NCI-H128 (cell line): Measurements from ENCODE around the gene CD1B.
"Not testable (repeated sequence)": the region's sequence is repeated elsewhere in the genome, so short reads cannot be mapped to it uniquely, and the experiment has no call there.

ENCODE experiments used
- DNase-seq: peaks from one replicate; lab custom pipeline; 2025; ENCODE audit not compliant: unreplicated experiment; lab: John Stamatoyannopoulos, UW

Gene CD1B

GRCh38 chr1:158331481-158332150 lies at the start of gene CD1B:
Gene CD1B (minus strand): TSS chr1:158331531. CDS start chr1:158331423, 108 bp downstream.
- no peak for DNase-seq

- no peak for DNase-seq
These were observed 43.5 kb upstream of the CD1B start for GRCh38 chr1:158374860-158375259.

GRCh38 chr1:158374101-158374500 lies 42.8 kb upstream of the CD1B start:
- not testable (repeated sequence) for DNase-seq

GRCh38 chr1:158371188-158371953 lies 40.0 kb upstream of the CD1B start:
- no peak for DNase-seq

- no peak for DNase-seq
These were observed 35.5 kb upstream of the CD1B start for GRCh38 chr1:158366783-158367182.

GRCh38 chr1:158362941-158363340 lies 31.6 kb upstream of the CD1B start:
- no peak for DNase-seq

- no peak for DNase-seq
These were observed 31.2 kb upstream of the CD1B start for GRCh38 chr1:158362482-158362881.

- DNase-seq, result no peak
These were observed 26.1 kb upstream of the CD1B start for GRCh38 chr1:158357441-158357840.

- no peak for DNase-seq
These were observed 25.3 kb upstream of the CD1B start for GRCh38 chr1:158356616-158357015.

- DNase-seq, result no peak
These were observed 24.5 kb upstream of the CD1B start for GRCh38 chr1:158355773-158356285.

GRCh38 chr1:158354255-158354654 lies 22.9 kb upstream of the CD1B start:
- no peak for DNase-seq

- DNase-seq, result no peak
These were observed 22.2 kb upstream of the CD1B start, which contains the start of gene CD1E for GRCh38 chr1:158353303-158354075. Gene CD1E (plus strand): TSS chr1:158353894. CDS start chr1:158353989, 95 bp downstream.

- DNase-seq, result not testable (repeated sequence)
These were observed 17.6 kb upstream of the CD1B start for GRCh38 chr1:158348946-158349345.

- not testable (repeated sequence) for DNase-seq
These were observed 5.1 kb upstream of the CD1B start for GRCh38 chr1:158336413-158336812.

GRCh38 chr1:158335213-158335532 lies 3.8 kb upstream of the CD1B start:
- DNase-seq, result no peak

- no peak for DNase-seq
These were observed 3.3 kb upstream of the CD1B start for GRCh38 chr1:158334526-158335212.

GRCh38 chr1:158333405-158334155 lies 2.2 kb upstream of the CD1B start:
- DNase-seq, result no peak

- no peak for DNase-seq
These were observed 265 bp downstream of the CD1B start for GRCh38 chr1:158331106-158331425.

- DNase-seq, result no peak
These were observed 783 bp downstream of the CD1B start for GRCh38 chr1:158330391-158331105.

- DNase-seq, result no peak
These were observed 1.6 kb downstream of the CD1B start for GRCh38 chr1:158329733-158330132.
